NCI-H1092 treated with DMSO at 0.1 percent for 48 hours (cell line): ENCODE results near the gene MAGI1.
"Not testable (repeated sequence)": the region's sequence is repeated elsewhere in the genome, so short reads cannot be mapped to it uniquely, and the experiment has no call there.

Experiments
- DNase-seq: peaks from one replicate; lab custom pipeline; 2025; lab: John Stamatoyannopoulos, UW

MAGI1 gene

GRCh38 chr3:66038384-66038725, 363 bp downstream of the MAGI1 start:
- DNase-seq = no peak

DNA sequence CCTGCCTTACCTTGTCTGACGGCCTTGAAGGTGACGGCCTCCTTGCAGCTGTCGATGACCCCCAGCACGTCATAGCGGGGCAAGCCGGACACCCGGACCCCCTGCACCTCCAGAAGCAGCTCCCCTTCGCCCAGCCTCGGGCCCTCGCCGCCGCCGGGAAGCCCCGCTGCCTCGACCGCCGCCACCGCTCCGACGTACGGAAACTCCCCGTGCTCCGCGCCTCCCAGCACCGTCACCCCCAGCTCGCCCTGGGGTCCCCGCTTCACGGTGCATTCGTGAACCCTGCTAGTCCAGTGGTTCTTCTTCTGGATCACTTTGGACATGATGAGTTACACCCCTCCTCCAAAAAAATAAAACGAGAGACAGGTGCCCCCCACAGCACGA, 740 bp downstream of the MAGI1 start:
- no peak for DNase-seq

DNA sequence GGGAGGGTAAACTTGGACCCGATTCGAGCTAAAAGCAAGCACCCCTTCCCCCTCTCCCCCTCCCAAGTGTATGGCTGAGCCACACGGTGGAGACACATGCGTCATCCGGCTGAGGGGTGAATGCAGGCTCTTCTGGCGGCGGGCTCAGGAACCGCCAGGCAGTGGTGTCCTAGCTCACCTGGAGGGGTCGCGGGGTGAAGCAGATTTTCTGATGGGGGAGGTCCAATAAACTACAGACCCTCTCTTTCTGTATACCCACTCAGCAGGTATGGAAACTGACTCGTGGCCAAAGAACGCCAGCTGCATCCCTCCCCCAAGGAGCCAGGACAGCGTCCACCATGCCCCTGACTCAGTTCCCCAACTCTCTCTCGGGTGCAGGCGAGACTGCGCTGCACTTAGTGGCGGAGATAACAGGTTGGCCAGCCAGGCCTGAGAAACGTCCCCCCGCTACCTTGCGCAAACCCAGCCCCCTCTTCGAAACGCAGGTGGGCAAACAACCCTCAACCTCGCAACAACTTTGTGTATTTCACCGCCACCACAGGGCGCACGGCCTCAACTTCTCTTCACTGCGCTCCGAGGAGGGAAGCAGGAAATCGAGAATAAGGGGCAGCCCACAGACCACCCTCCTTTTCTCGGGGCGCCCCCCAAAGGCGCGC, 1.3 kb downstream of the MAGI1 start:
- DNase-seq = no peak

- no peak for DNase-seq
Observed at GRCh38 chr3:66036586-66037148, 2.1 kb downstream of the MAGI1 start.

GRCh38 chr3:66035763-66036477, 2.8 kb downstream of the MAGI1 start:
- no peak for DNase-seq

DNA sequence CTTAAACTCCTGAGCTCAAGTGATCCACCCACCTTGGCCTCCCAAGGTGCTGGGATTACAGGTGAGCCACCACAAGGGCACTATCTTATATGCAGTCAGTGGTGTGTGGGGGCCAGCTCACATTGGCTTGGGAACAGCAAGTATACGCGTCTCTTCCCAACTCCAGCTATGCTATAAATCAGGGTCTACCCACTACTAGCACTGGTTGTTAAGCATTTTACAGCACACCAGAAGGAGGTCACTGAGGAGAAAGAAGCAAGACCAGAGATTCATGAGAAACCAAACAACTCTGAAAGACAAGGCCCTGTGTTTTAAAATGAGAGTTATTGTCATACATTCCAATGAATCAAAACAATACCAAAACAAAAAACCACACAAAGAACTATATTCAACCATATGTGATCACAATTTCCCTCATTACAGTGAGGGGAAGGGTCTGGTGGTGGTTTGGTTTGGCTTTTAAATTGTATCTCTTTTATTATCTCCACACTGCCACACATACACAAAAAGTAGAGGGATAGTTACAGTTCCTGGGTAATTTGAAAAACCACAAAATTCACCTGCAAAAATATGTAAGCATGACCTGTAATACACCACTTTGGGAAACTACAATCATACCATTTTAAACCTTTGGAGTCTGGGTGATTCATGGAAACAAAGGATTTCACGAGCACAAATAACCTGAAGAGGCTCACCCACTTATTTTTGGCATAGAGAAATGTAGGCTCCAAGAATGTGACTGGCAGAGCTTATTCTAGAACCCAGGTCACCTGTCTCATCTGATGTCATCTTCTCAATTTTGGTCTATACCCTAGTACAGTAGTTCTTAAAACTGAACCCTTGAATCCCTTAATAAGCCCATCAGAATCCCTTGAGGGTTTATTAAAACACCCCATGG, 5.2 kb downstream of the MAGI1 start:
- no peak for DNase-seq

- no peak for DNase-seq
Observed at GRCh38 chr3:66031102-66031698, 7.5 kb downstream of the MAGI1 start.

DNA sequence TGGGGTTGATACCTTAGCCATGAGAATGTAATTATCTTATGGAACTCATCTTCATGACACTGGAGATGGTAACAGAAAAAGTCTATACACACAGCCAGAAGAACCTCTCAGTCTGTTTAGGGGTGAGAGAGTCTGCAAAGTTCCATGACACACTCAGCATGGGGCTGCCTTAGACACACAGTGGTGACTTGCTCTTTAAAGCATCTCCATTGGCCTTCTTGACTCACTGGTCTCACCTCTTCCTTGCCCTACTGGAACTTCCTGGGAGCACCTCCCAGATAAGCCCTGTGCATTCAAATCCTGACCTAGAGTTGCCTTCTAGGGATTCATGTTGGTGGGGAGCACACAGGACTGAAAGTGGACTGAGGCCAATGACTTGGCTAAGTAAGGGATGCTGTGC, 9.3 kb downstream of the MAGI1 start:
- DNase-seq = no peak

- no peak for DNase-seq
Observed at GRCh38 chr3:66029014-66029413, 9.7 kb downstream of the MAGI1 start.

DNA sequence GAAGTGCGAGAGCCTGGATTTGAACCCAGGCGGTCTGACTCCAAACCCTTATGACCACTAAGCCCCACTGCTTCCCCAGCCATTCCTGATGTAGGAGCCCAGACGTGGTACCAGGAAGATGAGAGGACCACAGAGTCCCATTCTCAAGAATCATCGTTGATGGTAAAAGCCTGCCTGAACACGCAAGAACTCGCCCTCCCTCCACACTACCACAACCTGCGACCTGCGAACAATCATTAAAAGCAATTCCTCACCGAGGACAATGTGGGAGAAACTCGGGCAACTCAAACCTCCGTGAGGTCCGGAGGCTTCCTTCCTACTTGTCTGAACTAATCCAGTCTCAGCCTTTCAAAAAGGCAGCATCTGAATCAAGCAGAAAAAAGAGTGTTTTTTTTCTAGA, 10.3 kb downstream of the MAGI1 start:
- no peak for DNase-seq

- not testable (repeated sequence) for DNase-seq
Observed at GRCh38 chr3:66027099-66027498, 11.6 kb downstream of the MAGI1 start.

DNA sequence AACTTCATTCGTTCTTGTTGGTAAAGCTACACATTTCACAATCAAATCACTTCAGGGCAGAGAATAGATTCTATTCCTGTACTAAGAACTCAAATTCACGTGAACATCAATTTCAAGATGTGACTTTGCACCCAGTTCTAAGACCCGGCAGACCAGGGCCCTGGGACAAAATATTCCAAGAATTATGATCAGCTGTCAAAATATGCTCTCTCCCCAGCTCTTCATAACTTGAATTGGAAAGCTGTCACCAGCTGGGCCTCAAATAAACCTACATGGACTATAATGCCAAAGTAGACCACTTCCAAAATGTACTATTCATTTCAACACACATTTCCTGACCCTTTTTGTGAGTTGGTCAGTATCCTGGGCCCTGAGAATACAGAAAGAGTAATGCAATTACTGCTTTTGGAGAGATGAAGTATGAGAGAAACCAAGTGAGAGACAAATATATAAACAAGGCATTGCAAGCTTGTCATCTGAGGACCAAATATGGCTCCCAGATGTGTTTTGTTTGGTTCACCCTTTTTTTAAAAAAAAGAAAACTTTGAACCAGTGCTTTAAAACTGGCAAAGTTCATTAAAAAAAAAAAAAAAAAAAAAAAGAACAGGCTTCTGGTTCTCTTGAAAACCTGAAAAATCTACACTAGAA, 14.9 kb downstream of the MAGI1 start:
- no peak for DNase-seq

DNA sequence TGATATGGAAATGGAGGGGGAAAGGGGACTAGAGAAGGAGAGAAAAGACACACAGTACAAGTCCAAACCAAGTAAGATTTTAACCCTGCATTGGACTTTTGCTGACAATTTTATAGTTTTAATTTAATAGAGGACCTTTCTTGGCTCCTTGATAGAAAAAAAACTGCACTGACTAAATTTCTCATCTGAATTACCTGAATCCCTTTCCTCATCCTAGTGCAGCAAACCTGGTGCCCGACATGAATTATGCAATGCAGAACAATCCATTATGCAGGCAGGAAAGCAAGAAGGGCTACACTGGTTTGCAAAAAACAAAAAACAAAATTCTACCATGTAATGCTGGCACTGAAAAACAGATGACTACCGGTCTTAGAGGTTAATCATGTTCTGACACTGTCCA, 15.5 kb downstream of the MAGI1 start:
- DNase-seq = no peak

GRCh38 chr3:66021731-66022131, 17.0 kb downstream of the MAGI1 start:
- DNase-seq = no peak

DNA sequence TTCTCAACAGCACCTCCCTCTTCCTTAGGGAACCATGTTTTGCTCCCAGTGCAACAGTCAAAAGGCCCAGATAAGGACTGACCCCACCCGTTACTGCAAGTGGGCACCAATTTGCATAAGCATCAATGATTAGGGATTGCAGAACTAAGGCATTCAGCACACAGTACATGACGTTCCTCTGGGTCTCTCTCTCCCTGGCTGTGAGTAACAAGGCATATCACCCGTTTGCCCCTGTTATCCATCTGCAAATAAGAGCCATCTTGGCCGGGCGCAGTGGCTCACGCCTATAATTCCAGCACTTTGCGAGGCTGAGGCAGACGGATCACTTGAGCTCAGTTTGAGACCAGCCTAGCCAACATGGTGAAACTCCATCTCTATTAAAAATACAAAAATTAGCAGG, 18.8 kb downstream of the MAGI1 start:
- DNase-seq = no peak

- no peak for DNase-seq
Observed at GRCh38 chr3:66018057-66019033, 20.4 kb downstream of the MAGI1 start.

GRCh38 chr3:66017591-66017990, 21.1 kb downstream of the MAGI1 start:
- peak; percentile 2 for DNase-seq

GRCh38 chr3:66017084-66017483, 21.6 kb downstream of the MAGI1 start:
- no peak for DNase-seq

GRCh38 chr3:66015841-66016240, 22.9 kb downstream of the MAGI1 start:
- no peak for DNase-seq

DNA sequence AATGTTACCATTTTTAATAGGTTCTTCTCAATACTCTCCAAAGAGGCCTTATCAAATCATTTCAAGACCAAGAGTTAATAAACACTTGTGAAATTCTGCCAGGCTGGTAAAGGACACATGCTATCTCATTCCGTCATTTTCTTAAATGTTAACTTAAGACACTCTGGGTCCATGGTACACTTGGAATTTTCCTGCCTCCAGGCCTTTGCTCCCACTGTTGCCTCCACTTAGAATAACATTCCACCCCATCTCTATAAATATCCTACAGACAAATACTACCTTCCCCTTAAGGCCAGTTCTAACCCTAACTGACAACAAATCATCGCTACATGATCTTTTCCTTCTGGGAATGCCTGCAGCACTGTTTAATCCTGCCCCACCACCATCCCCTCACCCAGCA, 24.1 kb downstream of the MAGI1 start:
- DNase-seq = no peak

GRCh38 chr3:66014056-66014455, 24.7 kb downstream of the MAGI1 start:
- DNase-seq = no peak
